ENCODE data around the gene CEBPG. TPM values are rescaled to one million over a fixed set of nuclear protein-coding genes. Genes with fewer than 3 reads are reported as not detected.

Gene CEBPG
- total RNA-seq, 1 donor from 2014 or later = 59.3 TPM

DNA sequence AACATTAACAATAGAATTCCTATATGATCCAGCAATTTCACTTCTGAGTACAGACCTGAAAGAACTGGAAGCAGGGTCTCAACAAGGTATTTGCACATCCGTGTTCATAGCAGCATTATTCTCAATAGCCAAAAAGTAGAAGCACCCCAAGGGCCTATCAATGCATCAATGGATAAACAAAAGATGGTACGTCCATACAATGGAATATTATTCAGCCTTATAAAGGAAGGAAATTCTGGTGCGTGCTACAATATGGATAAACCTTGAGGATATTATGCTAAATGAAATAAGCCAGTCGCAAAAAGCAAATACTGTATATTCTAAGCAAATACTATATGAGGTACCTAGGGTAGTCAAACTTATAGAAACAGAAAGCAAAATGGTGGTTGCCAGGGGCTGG, 40.4 kb upstream of the CEBPG start:
- no peak for DNase-seq (ENCODE audit: low spot score)
- no peaks in the 10 kb centered on the region for H3K27me3 ChIP-seq
- no peak overlapping the region for H3K9ac ChIP-seq
- Mint-ChIP-seq H3K36me3 (no peaks in the 10 kb centered on the region), H3K4me1 (no peaks in the 10 kb centered on the region), H3K27ac (no peak overlapping the region), H3K4me3 (no peak overlapping the region), H3K9me3 (no peaks in the 10 kb centered on the region), H3K27me3 (ENCODE audit: insufficient read depth, low read depth) (peaks cover 2% of the 10 kb centered on the region)
- no peaks in the 10 kb centered on the region for H3K9me3 ChIP-seq (ENCODE audit: low read depth)
- no peak overlapping the region for H2AFZ ChIP-seq (replicated peaks)
- no peak overlapping the region for H3K27ac ChIP-seq
- H3K4me2 ChIP-seq = no peak overlapping the region
- no peaks in the 10 kb centered on the region for H3F3A ChIP-seq (ENCODE audit: low read depth)
- H4K20me1 ChIP-seq (ENCODE audit: low read depth) = no peaks in the 10 kb centered on the region
- H3K4me3 ChIP-seq = no peak overlapping the region
- H3K4me1 ChIP-seq = no peaks in the 10 kb centered on the region
- H3K36me3 ChIP-seq = no peaks in the 10 kb centered on the region
- TF ChIP-seq EZH2phosphoT487 (IDR thresholded peaks at IDR 0.05) = no peak
- no peak for TF ChIP-seq EZH2 (IDR thresholded peaks at IDR 0.05)
- no peak for TF ChIP-seq CTCF (IDR thresholded peaks at IDR 0.05)
- no peaks in the 10 kb centered on the region for H3K79me2 ChIP-seq (ENCODE audit: low read depth)

- no peaks in the 10 kb centered on the region for H3F3A ChIP-seq (ENCODE audit: low read depth)
- H3K9me3 ChIP-seq (ENCODE audit: low read depth) = no peaks in the 10 kb centered on the region
- H3K36me3 Mint-ChIP-seq = no peaks in the 10 kb centered on the region
- H3K4me1 Mint-ChIP-seq = no peaks in the 10 kb centered on the region
- no peak overlapping the region for H3K27ac Mint-ChIP-seq
- H3K27me3 Mint-ChIP-seq (ENCODE audit: insufficient read depth, low read depth) = peaks cover 2% of the 10 kb centered on the region
- H3K27me3 ChIP-seq = no peaks in the 10 kb centered on the region
- no peaks in the 10 kb centered on the region for H4K20me1 ChIP-seq (ENCODE audit: low read depth)
- no peaks in the 10 kb centered on the region for H3K9me3 Mint-ChIP-seq
- no peak for DNase-seq (ENCODE audit: low spot score)
- H3K4me1 ChIP-seq = no peaks in the 10 kb centered on the region
- H3K27ac ChIP-seq = no peak overlapping the region
- no peak overlapping the region for H3K9ac ChIP-seq
- no peak for TF ChIP-seq CTCF (IDR thresholded peaks at IDR 0.05)
- no peak for TF ChIP-seq EZH2phosphoT487 (IDR thresholded peaks at IDR 0.05)
- TF ChIP-seq EZH2 (IDR thresholded peaks at IDR 0.05) = no peak
- no peaks in the 10 kb centered on the region for H3K36me3 ChIP-seq
- no peak overlapping the region for H2AFZ ChIP-seq (replicated peaks)
- no peak overlapping the region for H3K4me3 ChIP-seq
- H3K4me2 ChIP-seq = no peak overlapping the region
- H3K79me2 ChIP-seq (ENCODE audit: low read depth) = no peaks in the 10 kb centered on the region
- H3K4me3 Mint-ChIP-seq = no peak overlapping the region
Measured at GRCh38 chr19:33333642-33334041, 39.9 kb upstream of the CEBPG start.

- H4K20me1 ChIP-seq (ENCODE audit: low read depth) = no peaks in the 10 kb centered on the region
- H3K9me3 ChIP-seq (ENCODE audit: low read depth) = no peaks in the 10 kb centered on the region
- H3K4me1 ChIP-seq = no peaks in the 10 kb centered on the region
- no peaks in the 10 kb centered on the region for H3K27me3 ChIP-seq
- H3K79me2 ChIP-seq (ENCODE audit: low read depth) = no peaks in the 10 kb centered on the region
- Mint-ChIP-seq H3K27me3 (ENCODE audit: insufficient read depth, low read depth) (peaks cover 2% of the 10 kb centered on the region), H3K4me1 (no peaks in the 10 kb centered on the region), H3K36me3 (no peaks in the 10 kb centered on the region), H3K4me3 (no peak overlapping the region), H3K9me3 (no peaks in the 10 kb centered on the region), H3K27ac (no peak overlapping the region)
- no peak overlapping the region for H3K9ac ChIP-seq
- H2AFZ ChIP-seq (replicated peaks) = no peak overlapping the region
- no peaks in the 10 kb centered on the region for H3K36me3 ChIP-seq
- no peak overlapping the region for H3K4me3 ChIP-seq
- H3K27ac ChIP-seq = no peak overlapping the region
- H3K4me2 ChIP-seq = no peak overlapping the region
- DNase-seq (ENCODE audit: low spot score) = no peak
- no peak for TF ChIP-seq EZH2phosphoT487 (IDR thresholded peaks at IDR 0.05)
- no peak for TF ChIP-seq CTCF (IDR thresholded peaks at IDR 0.05)
- TF ChIP-seq EZH2 (IDR thresholded peaks at IDR 0.05) = no peak
- no peaks in the 10 kb centered on the region for H3F3A ChIP-seq (ENCODE audit: low read depth)
Measured at GRCh38 chr19:33334271-33334670, 39.2 kb upstream of the CEBPG start.
